ENCODE data around the gene BICRA.

BICRA gene

DNA sequence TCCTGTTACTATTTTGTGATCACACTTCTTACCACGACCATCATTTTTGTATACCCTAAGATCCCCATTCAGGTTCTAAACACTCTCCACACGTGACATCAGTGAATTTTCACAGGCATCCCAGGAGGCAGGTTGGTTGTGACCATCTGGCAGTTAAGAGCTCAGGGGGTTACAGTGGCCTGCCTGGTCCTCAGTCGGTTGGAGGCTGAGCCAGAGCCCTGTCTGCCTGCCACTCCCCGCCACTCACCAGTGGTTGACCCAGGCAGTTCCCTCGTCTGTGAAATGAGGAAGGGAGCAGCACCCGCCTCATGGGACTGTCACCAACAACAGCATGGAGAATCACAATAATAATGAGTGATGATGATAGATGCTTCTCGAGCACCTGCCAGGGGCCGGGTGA is 67.9 kb downstream of the BICRA start:
- H3K9me2 ChIP-seq (ENCODE audit: low read depth, low read length), result no peaks in the 10 kb centered on the region
- no peak overlapping the region for H3K4me3 ChIP-seq (ENCODE audit: low read depth, low read length, poor library complexity, severe bottlenecking)
- no peaks in the 10 kb centered on the region for H4K20me1 ChIP-seq (ENCODE audit: insufficient read depth, low read length)
- peaks cover 26% of the 10 kb centered on the region for H3K36me3 ChIP-seq (ENCODE audit: insufficient read depth, low read length)
- H3F3A ChIP-seq (ENCODE audit: insufficient read depth, low read length), result no peaks in the 10 kb centered on the region
- no peaks in the 10 kb centered on the region for H3K9me3 ChIP-seq (ENCODE audit: low read length)
- TF ChIP-seq, protein P1, sequence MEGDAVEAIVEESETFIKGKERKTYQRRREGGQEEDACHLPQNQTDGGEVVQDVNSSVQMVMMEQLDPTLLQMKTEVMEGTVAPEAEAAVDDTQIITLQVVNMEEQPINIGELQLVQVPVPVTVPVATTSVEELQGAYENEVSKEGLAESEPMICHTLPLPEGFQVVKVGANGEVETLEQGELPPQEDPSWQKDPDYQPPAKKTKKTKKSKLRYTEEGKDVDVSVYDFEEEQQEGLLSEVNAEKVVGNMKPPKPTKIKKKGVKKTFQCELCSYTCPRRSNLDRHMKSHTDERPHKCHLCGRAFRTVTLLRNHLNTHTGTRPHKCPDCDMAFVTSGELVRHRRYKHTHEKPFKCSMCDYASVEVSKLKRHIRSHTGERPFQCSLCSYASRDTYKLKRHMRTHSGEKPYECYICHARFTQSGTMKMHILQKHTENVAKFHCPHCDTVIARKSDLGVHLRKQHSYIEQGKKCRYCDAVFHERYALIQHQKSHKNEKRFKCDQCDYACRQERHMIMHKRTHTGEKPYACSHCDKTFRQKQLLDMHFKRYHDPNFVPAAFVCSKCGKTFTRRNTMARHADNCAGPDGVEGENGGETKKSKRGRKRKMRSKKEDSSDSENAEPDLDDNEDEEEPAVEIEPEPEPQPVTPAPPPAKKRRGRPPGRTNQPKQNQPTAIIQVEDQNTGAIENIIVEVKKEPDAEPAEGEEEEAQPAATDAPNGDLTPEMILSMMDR (IDR thresholded peaks at IDR 0.05; ENCODE audit: low read length), result no peak
- no peak for TF ChIP-seq EZH2 (IDR thresholded peaks at IDR 0.05; ENCODE audit: borderline replicate concordance, low read length)
- H3K4me2 ChIP-seq (ENCODE audit: low read length), result no peak overlapping the region
- no peaks in the 10 kb centered on the region for H3K4me1 ChIP-seq (ENCODE audit: insufficient read depth, low read length, severe bottlenecking)
- H3K79me2 ChIP-seq (ENCODE audit: insufficient read depth, low read length), result no peaks in the 10 kb centered on the region
- no peak overlapping the region for H2AFZ ChIP-seq (ENCODE audit: low read length)
- no peaks in the 10 kb centered on the region for H3K27me3 ChIP-seq (ENCODE audit: insufficient read depth, low read length)
- H3K9ac ChIP-seq (ENCODE audit: low read length), result no peak overlapping the region
- no peak overlapping the region for H3K27ac ChIP-seq (ENCODE audit: low read depth, low read length, poor library complexity, severe bottlenecking)

DNA sequence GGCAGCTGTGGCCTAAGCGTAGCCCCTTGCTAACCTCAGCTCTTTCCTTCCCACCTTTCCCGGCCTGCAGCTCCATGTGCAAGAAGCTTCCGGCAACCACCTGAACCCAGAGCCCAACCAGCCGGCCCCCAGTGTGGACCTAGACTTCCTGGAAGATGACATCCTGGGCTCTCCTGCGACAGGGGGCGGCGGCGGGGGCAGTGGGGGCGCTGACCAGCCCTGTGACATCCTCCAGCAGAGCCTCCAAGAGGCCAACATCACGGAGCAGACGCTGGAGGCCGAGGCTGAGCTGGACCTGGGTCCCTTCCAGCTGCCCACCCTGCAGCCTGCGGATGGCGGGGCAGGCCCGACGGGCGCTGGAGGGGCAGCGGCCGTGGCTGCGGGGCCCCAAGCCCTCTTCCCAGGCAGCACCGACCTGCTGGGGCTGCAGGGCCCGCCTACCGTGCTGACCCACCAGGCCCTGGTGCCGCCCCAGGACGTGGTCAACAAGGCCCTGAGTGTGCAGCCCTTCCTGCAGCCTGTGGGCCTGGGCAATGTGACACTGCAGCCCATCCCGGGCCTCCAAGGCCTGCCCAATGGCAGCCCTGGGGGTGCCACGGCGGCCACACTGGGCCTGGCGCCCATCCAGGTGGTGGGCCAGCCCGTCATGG is 70.4 kb downstream of the BICRA start:
- no peaks in the 10 kb centered on the region for H3K79me2 ChIP-seq (ENCODE audit: insufficient read depth, low read length)
- H3K9me2 ChIP-seq (ENCODE audit: low read depth, low read length), result no peaks in the 10 kb centered on the region
- no peaks in the 10 kb centered on the region for H3K27me3 ChIP-seq (ENCODE audit: insufficient read depth, low read length)
- no peaks in the 10 kb centered on the region for H3K4me1 ChIP-seq (ENCODE audit: insufficient read depth, low read length, severe bottlenecking)
- no peak for TF ChIP-seq EZH2 (IDR thresholded peaks at IDR 0.05; ENCODE audit: borderline replicate concordance, low read length)
- TF ChIP-seq, protein P1 (IDR thresholded peaks at IDR 0.05; ENCODE audit: low read length), result no peak
- no peak overlapping the region for H3K9ac ChIP-seq (ENCODE audit: low read length)
- no peaks in the 10 kb centered on the region for H3K9me3 ChIP-seq (ENCODE audit: low read length)
- H4K20me1 ChIP-seq (ENCODE audit: insufficient read depth, low read length), result no peaks in the 10 kb centered on the region
- no peak overlapping the region for H3K27ac ChIP-seq (ENCODE audit: low read depth, low read length, poor library complexity, severe bottlenecking)
- no peak overlapping the region for H2AFZ ChIP-seq (ENCODE audit: low read length)
- peaks cover 21% of the 10 kb centered on the region; the same call in 1 of the 2 replicates for H3K36me3 ChIP-seq (ENCODE audit: insufficient read depth, low read length)
- no peak overlapping the region for H3K4me3 ChIP-seq (ENCODE audit: low read depth, low read length, poor library complexity, severe bottlenecking)
- H3K4me2 ChIP-seq (ENCODE audit: low read length), result no peak overlapping the region
- no peaks in the 10 kb centered on the region for H3F3A ChIP-seq (ENCODE audit: insufficient read depth, low read length)

DNA sequence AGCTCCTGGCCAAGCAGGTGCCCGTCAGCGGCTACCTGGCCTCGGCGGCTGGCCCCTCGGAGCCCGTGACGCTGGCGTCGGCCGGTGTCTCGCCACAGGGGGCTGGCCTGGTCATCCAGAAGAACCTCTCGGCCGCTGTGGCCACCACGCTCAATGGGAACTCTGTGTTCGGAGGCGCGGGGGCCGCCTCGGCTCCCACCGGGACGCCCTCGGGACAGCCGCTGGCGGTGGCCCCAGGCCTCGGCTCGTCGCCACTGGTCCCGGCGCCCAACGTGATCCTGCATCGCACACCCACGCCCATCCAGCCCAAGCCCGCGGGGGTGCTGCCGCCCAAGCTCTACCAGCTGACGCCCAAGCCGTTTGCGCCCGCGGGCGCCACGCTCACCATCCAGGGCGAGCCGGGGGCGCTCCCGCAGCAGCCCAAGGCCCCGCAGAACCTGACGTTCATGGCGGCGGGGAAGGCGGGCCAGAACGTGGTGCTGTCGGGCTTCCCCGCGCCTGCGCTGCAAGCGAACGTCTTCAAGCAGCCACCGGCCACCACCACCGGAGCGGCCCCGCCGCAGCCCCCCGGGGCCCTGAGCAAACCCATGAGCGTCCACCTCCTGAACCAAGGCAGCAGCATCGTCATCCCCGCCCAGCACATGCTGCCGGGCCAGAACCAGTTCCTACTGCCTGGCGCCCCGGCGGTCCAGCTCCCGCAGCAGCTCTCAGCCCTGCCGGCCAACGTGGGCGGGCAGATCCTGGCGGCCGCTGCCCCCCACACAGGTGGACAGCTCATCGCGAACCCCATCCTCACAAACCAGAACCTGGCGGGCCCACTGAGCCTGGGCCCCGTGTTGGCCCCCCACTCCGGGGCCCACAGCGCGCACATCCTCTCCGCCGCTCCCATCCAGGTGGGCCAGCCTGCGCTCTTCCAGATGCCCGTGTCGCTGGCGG is 71.3 kb downstream of the BICRA start:
- Histone ChIP-seq H3K36me3 (ENCODE audit: insufficient read depth, low read length) (peaks cover 17% of the 10 kb centered on the region; the same call in 1 of the 2 replicates), H3K4me2 (ENCODE audit: low read length) (no peak overlapping the region), H3K27me3 (ENCODE audit: insufficient read depth, low read length) (no peaks in the 10 kb centered on the region), H3K9ac (ENCODE audit: low read length) (no peak overlapping the region), H3K9me3 (ENCODE audit: low read length) (no peaks in the 10 kb centered on the region), H3K79me2 (ENCODE audit: insufficient read depth, low read length) (no peaks in the 10 kb centered on the region), H3F3A (ENCODE audit: insufficient read depth, low read length) (no peaks in the 10 kb centered on the region), H3K4me3 (ENCODE audit: low read depth, low read length, poor library complexity, severe bottlenecking) (no peak overlapping the region), H3K27ac (ENCODE audit: low read depth, low read length, poor library complexity, severe bottlenecking) (no peak overlapping the region), H4K20me1 (ENCODE audit: insufficient read depth, low read length) (no peaks in the 10 kb centered on the region), H3K9me2 (ENCODE audit: low read depth, low read length) (no peaks in the 10 kb centered on the region), H3K4me1 (ENCODE audit: insufficient read depth, low read length, severe bottlenecking) (no peaks in the 10 kb centered on the region), H2AFZ (ENCODE audit: low read length) (no peak overlapping the region)
- no peak for TF ChIP-seq EZH2 (IDR thresholded peaks at IDR 0.05; ENCODE audit: borderline replicate concordance, low read length)
- TF ChIP-seq, protein P1 (IDR thresholded peaks at IDR 0.05; ENCODE audit: low read length), result no peak
